Lung (tissue), 12 donors: ENCODE measurements around the gene CLCA2. TPM values are rescaled to one million over a fixed set of nuclear protein-coding genes. Genes with fewer than 3 reads are reported as not detected.

Experiments used
- ATAC-seq: fragments of 200-7000 bp; cut with Tn5 transposase; one replicate; pipeline ENCODE4 v1.9.1; 2020; ENCODE audit warnings: moderate number of reproducible peaks; ENCODE audit not compliant: insufficient read depth, low FRiP score
- DNase-seq, 3 donors: peaks; one replicate each; pipeline ENCODE4 v3.0.0-alpha.2; 2013 to 2017
- H3K27ac ChIP-seq, 2 donors: one replicate each; pipeline ENCODE4 v1.5.1; 2013; ENCODE audit warnings: mild to moderate bottlenecking in 2 of 2, moderate library complexity in 2 of 2, control low read depth in 1 of 2, inconsistent platforms in 1 of 2, low read depth in 1 of 2, low read length in 1 of 2
- H3K27me3 ChIP-seq, 3 donors: one replicate each; pipeline ENCODE4 v1.5.1; 2013; ENCODE audit warnings: low read length in 2 of 3; ENCODE audit not compliant: control insufficient read depth in 3 of 3, insufficient read depth in 3 of 3
- H3K36me3 ChIP-seq, 4 donors: one replicate each; pipeline ENCODE4 v1.5.1; 2013; ENCODE audit warnings: low read length in 4 of 4, mild to moderate bottlenecking in 1 of 4, moderate library complexity in 1 of 4; ENCODE audit not compliant: control insufficient read depth in 4 of 4, insufficient read depth in 4 of 4
- H3K4me1 ChIP-seq, 5 donors: one replicate each; pipeline ENCODE4 v1.5.1; 2013; ENCODE audit warnings: low read length in 5 of 5, mild to moderate bottlenecking in 2 of 5, moderate library complexity in 1 of 5; ENCODE audit not compliant: control insufficient read depth in 5 of 5, insufficient read depth in 5 of 5
- H3K4me3 ChIP-seq: one replicate; pipeline ENCODE4 v1.5.1; 2013; ENCODE audit warnings: mild to moderate bottlenecking, control low read depth, moderate library complexity
- H3K9ac ChIP-seq, 2 donors: one replicate each; pipeline ENCODE4 v1.5.1; 2013; ENCODE audit warnings: low read length in 2 of 2, control low read depth in 1 of 2; ENCODE audit not compliant: insufficient read depth in 1 of 2
- H3K9me3 ChIP-seq, 4 donors: one replicate each; pipeline ENCODE4 v1.5.1; 2013; ENCODE audit warnings: low read length in 3 of 4, mild to moderate bottlenecking in 1 of 4, moderate library complexity in 1 of 4; ENCODE audit not compliant: control insufficient read depth in 4 of 4, insufficient read depth in 3 of 4
- CTCF ChIP-seq: IDR thresholded peaks from 2 replicates; pipeline ENCODE4 v1.5.1; 2012; ENCODE audit warnings: mild to moderate bottlenecking; ENCODE audit errors: control extremely low read depth, extremely low read depth
- WGBS, 2 donors: extraction: QIAGEN DNeasy Blood & Tissue Kit; methylation state at CpG; one replicate each; pipeline ENCODE4 v1.1.7; 2013; 5-methylcytosine and 5-hydroxymethylcytosine counted together
- polyA plus RNA-seq, 2 donors: library from polyadenylated mRNA; stranded (reverse); fragments of 200-250 nt; gene quantifications; one replicate each; pipeline ENCODE4 v1.2.1, GENCODE V29; 2013
- total RNA-seq, 2 donors: library from RNA; depleted of rRNA in 1 of 2; stranded (reverse); fragments of >200 nt in 1 of 2; gene quantifications; one replicate each; pipeline ENCODE4 v1.2.1, GENCODE V29; 2014 to 2021
- donor health status: control.
- donor health status: control.
- donor health status: Bipolar disorder and iron deficiency.
- donor health status: healthy.
- donor health status: DM: yes; HTN: yes; CAD: no.

CLCA2 gene
- total and polyA plus RNA-seq, 4 donors: 0.17 to 1.8 (median 0.82) TPM

DNA sequence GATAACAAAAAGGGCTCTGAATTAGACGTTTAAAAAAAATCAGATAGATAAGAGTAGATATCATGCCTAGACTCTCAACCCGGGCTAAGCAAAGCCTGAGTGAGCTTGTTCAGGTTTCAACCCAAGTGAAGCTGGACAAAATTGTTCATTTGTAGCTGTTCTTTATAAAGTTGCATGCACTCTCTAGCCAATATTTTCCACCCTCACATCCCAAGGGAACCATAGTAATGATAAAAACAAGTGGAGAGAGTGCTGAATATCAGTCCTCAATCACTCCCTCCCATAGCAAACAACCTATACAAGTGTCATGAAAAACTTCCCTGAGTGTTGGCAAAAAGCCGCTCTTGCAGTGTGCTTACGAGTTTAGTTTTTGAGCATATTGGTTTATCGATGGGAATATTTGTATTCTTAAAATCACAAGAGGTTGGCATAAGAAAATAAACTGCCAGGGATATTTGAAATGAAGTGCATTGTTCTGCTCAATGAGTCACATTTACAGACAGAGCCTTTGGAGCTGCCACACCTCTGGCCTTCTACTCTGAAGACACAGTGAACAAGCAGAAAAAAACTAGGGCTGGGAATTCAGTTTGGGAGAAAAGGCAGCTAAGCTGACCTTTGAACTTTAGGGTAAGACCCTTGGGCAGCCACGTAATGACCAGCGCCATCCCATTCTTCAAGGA is 2.2 kb upstream of the CLCA2 start:
- 69 to 85% methylated on average over 7 of the region's 7 CpGs for WGBS, 2 donors
- Histone ChIP-seq H3K27ac (no peak overlapping the region), H3K27me3 (no peaks in the 10 kb centered on the region), H3K4me1 (peaks cover 0 to 2% (median 0%) of the 10 kb centered on the region in 5 donors), H3K9ac (no peak overlapping the region), H3K36me3 (no peaks in the 10 kb centered on the region), H3K9me3 (no peaks in the 10 kb centered on the region), H3K4me3 (no peak overlapping the region)
- ATAC-seq (no peak), DNase-seq (no peak)
- TF ChIP-seq CTCF: no peak

- no peak for TF ChIP-seq CTCF
- no peaks in the 10 kb centered on the region for H3K9me3 ChIP-seq
- DNase-seq (no peak), ATAC-seq (no peak)
- no peak overlapping the region for H3K27ac ChIP-seq
- H3K36me3 ChIP-seq: no peaks in the 10 kb centered on the region
- no peaks in the 10 kb centered on the region for H3K27me3 ChIP-seq
- peaks cover 0 to 3% (median 0%) of the 10 kb centered on the region in 5 donors for H3K4me1 ChIP-seq
- no peak overlapping the region for H3K9ac ChIP-seq
- no peak overlapping the region for H3K4me3 ChIP-seq
These were observed 498 bp upstream of the CLCA2 start for GRCh38 chr1:86423473-86423872.

- H3K27ac ChIP-seq: peak overlapping the region; percentile 33 to 79
- no peaks in the 10 kb centered on the region for H3K36me3 ChIP-seq
- H3K9me3 ChIP-seq: no peaks in the 10 kb centered on the region
- TF ChIP-seq CTCF: no peak
- H3K27me3 ChIP-seq: no peaks in the 10 kb centered on the region
- DNase-seq (peak in 1 of 3 donors; percentile 76), ATAC-seq (no peak)
- peaks cover 0 to 31% (median 15%) of the 10 kb centered on the region in 5 donors for H3K4me1 ChIP-seq
- peak overlapping the region in 1 of 2 donors; percentile 61 for H3K9ac ChIP-seq
- WGBS, 2 donors: 29 to 59% methylated on average over 7 of the region's 7 CpGs
- H3K4me3 ChIP-seq: no peak overlapping the region
These were observed 5.3 kb downstream of the CLCA2 start for GRCh38 chr1:86429122-86429725.
